Glutamatergic neuron (in vitro differentiated cells): ENCODE results near the gene ILK. TPM values are rescaled to one million over a fixed set of nuclear protein-coding genes. Genes with fewer than 3 reads are reported as not detected.

Source experiments
- DNase-seq: peaks from one replicate; pipeline ENCODE4 v3.0.0; 2022
- H3K27ac Mint-ChIP-seq: one replicate; pipeline ENCODE4 v1.8.0; 2020; ENCODE audit warnings: mild to moderate bottlenecking, mixed read lengths, inconsistent platforms; ENCODE audit not compliant: unreplicated experiment
- H3K27me3 Mint-ChIP-seq: one replicate; pipeline ENCODE4 v1.8.0; 2020; ENCODE audit warnings: mild to moderate bottlenecking, moderate library complexity, mixed read lengths, inconsistent platforms; ENCODE audit not compliant: unreplicated experiment
- H3K36me3 Mint-ChIP-seq: one replicate; pipeline ENCODE4 v1.8.0; 2020; ENCODE audit warnings: mild to moderate bottlenecking, mixed read lengths, inconsistent platforms; ENCODE audit not compliant: unreplicated experiment
- H3K4me1 Mint-ChIP-seq: one replicate; pipeline ENCODE4 v1.8.0; 2020; ENCODE audit warnings: mild to moderate bottlenecking, low read depth, mixed read lengths, inconsistent platforms; ENCODE audit not compliant: unreplicated experiment
- H3K4me3 Mint-ChIP-seq: one replicate; pipeline ENCODE4 v1.8.0; 2020; ENCODE audit warnings: mild to moderate bottlenecking, mixed read lengths, inconsistent platforms; ENCODE audit not compliant: unreplicated experiment
- H3K9me3 Mint-ChIP-seq: one replicate; pipeline ENCODE4 v1.8.0; 2020; ENCODE audit warnings: mild to moderate bottlenecking, moderate library complexity, mixed read lengths, inconsistent platforms; ENCODE audit not compliant: unreplicated experiment
- total RNA-seq: library from RNA; stranded (reverse); fragmentation: NEBNext Ultra II Directional; extraction: Animal tissue kit (Norgen Biotek cat#: 25700); gene quantifications from one replicate; pipeline ENCODE4 v1.2.1, GENCODE V29; 2021; ENCODE audit not compliant: unreplicated experiment
- TF ChIP-seq, protein P1 (sequence below): fragments of 200-600 bp; sonication (generic); IDR thresholded peaks from one replicate; pipeline ENCODE4 v1.5.0; 2021; ENCODE audit not compliant: partially characterized antibody, unreplicated experiment

Gene ILK
- total RNA-seq, 1 donor from 2014 or later, result 168 TPM

DNA sequence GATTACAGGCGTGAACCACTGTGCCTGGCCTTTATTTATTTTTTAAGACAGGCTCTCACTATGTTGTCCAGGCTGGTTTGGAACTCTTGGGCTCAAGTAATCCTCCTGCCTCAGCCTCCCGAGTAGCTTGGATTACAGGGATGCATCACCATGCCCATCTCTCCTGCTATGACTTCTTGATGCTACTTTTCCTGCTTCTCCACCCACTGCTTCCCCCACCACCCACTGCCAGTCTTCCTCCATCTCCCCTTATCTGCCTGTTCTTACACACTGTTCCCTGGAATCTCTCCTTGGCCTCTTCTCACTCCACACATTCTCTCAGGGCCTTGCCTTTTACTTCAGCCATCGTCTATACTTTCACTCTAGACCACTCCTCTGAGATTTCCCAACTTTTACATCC, 32.9 kb downstream of the ILK start:
- peaks cover 7% of the 10 kb centered on the region for H3K27me3 Mint-ChIP-seq
- H3K9me3 Mint-ChIP-seq, result no peaks in the 10 kb centered on the region
- DNase-seq, result no peak
- TF ChIP-seq, protein P1, sequence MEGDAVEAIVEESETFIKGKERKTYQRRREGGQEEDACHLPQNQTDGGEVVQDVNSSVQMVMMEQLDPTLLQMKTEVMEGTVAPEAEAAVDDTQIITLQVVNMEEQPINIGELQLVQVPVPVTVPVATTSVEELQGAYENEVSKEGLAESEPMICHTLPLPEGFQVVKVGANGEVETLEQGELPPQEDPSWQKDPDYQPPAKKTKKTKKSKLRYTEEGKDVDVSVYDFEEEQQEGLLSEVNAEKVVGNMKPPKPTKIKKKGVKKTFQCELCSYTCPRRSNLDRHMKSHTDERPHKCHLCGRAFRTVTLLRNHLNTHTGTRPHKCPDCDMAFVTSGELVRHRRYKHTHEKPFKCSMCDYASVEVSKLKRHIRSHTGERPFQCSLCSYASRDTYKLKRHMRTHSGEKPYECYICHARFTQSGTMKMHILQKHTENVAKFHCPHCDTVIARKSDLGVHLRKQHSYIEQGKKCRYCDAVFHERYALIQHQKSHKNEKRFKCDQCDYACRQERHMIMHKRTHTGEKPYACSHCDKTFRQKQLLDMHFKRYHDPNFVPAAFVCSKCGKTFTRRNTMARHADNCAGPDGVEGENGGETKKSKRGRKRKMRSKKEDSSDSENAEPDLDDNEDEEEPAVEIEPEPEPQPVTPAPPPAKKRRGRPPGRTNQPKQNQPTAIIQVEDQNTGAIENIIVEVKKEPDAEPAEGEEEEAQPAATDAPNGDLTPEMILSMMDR, result no peak
- peaks cover 17% of the 10 kb centered on the region for H3K36me3 Mint-ChIP-seq
- no peak overlapping the region for H3K4me3 Mint-ChIP-seq
- H3K4me1 Mint-ChIP-seq, result no peaks in the 10 kb centered on the region
- H3K27ac Mint-ChIP-seq, result no peak overlapping the region

DNA sequence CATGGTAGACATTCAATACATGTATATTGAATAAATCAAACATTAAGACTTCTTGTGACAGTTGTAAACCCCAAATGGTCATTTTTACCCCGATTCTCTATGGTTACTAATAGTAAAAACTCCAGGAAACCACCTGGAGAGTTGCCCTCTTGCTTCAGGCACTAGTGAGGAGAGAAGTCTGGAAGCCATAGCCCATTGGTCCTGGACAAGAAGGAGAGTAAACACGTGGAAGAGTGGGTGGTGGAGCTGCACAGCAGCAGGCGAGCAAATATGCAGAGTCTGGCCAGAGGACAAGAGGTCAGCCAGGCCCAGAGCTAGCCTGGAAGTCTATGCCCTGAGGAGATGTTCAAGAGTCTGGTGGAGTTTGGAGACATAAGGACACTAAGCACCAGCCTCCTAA, 34.3 kb downstream of the ILK start:
- Mint-ChIP-seq H3K36me3 (peaks cover 11% of the 10 kb centered on the region), H3K9me3 (no peaks in the 10 kb centered on the region), H3K27me3 (peaks cover 2% of the 10 kb centered on the region), H3K4me1 (no peaks in the 10 kb centered on the region), H3K27ac (no peak overlapping the region), H3K4me3 (no peak overlapping the region)
- no peak for DNase-seq
- TF ChIP-seq, protein P1, result no peak

DNA sequence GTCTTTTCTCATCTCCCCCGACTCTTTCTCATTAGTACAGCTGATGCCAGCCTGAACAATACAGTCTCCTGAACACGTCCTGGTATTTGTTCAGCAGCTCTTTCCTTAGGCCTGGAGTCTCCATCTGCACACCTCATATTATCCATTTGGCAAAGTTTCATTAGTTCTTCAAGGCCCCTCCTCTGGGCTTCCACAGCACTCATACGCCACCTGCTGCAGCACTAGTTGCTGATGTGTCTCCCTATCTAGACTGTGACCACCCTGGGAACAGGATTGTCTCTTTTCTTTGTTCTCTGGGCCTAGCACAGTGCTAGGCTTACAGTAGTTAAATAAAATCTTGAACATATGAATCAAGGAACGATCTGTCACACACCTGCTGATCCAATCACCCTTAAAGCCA, 34.9 kb downstream of the ILK start:
- no peak overlapping the region for H3K4me3 Mint-ChIP-seq
- H3K27me3 Mint-ChIP-seq, result peaks cover 2% of the 10 kb centered on the region
- H3K36me3 Mint-ChIP-seq, result peaks cover 6% of the 10 kb centered on the region
- no peak for DNase-seq
- H3K4me1 Mint-ChIP-seq, result no peaks in the 10 kb centered on the region
- TF ChIP-seq, protein P1, result no peak
- no peak overlapping the region for H3K27ac Mint-ChIP-seq
- no peaks in the 10 kb centered on the region for H3K9me3 Mint-ChIP-seq

DNA sequence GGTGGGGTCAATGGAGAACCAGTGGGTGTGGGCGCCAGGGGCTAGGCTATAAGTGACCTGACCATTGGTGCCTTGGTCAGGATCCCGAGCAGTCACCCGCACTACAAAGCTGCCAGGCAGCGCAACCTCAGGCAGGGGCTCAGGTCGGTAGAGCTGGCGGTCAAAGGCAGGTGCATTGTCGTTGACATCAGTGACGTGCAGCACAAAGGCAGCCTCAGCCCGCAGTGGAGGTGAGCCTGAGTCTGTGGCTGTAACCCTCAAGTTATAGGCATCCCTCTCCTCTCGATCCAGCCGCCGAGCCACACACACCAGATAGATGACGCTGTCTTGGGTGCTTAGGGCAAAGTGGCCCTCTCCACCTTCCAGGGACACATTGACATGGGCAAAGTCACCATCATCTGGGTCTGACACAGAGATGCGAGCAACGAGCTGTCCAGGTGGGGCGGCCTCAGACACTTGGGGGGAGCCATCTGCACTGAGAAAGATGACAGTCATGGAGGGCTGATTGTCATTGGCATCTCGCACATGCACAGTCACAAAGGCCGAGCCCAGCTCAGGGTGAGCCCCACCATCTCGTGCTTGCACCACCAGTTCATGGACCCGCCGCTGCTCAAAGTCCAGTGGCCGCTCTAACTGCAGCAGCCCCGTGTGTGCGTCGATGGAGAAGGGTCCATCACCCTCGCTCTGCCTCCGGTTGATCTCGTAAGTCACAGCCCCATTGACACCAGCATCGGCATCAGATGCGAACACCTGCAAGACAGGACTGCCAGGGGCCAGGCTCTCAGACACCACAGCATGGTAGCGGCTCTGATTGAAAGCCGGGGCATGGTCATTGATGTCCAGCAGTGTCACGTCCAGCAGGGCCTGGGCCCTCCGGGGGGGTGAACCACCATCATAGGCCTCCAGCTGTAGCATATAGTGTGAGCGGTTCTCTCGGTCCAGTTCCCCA, 36.7 kb downstream of the ILK start:
- TF ChIP-seq, protein P1, result no peak
- Mint-ChIP-seq H3K4me1 (peaks cover 2% of the 10 kb centered on the region), H3K27ac (no peak overlapping the region), H3K27me3 (peaks cover 3% of the 10 kb centered on the region), H3K36me3 (peaks cover 5% of the 10 kb centered on the region), H3K9me3 (no peaks in the 10 kb centered on the region), H3K4me3 (no peak overlapping the region)
- no peak for DNase-seq
